ENCODE measurements around the gene SYNPR. TPM values are rescaled to one million over a fixed set of nuclear protein-coding genes. Genes with fewer than 3 reads are reported as not detected.

SYNPR gene
- total RNA-seq, 1 experiment from 2014 or later, result 0.85 TPM

DNA sequence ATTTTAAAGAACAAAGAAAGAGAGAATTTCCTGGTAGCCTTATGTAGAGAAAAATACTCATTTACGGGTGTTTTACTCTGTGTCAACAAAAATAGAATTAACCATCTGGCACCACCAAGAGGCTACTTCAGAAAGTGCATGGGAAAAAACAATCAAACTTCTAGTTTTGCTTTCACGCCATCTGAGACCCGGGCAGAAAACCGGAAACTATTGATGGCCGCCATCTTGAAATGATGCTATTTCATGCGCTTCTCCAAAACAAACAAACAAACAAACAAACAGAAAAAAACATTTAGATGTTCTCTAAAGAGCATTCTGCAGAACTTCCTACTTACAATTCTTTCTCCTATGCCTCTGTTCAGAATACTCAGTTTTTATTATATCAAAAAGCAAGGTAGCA is 49.4 kb upstream of the SYNPR start (continued):
- TF ChIP-seq, protein P1, sequence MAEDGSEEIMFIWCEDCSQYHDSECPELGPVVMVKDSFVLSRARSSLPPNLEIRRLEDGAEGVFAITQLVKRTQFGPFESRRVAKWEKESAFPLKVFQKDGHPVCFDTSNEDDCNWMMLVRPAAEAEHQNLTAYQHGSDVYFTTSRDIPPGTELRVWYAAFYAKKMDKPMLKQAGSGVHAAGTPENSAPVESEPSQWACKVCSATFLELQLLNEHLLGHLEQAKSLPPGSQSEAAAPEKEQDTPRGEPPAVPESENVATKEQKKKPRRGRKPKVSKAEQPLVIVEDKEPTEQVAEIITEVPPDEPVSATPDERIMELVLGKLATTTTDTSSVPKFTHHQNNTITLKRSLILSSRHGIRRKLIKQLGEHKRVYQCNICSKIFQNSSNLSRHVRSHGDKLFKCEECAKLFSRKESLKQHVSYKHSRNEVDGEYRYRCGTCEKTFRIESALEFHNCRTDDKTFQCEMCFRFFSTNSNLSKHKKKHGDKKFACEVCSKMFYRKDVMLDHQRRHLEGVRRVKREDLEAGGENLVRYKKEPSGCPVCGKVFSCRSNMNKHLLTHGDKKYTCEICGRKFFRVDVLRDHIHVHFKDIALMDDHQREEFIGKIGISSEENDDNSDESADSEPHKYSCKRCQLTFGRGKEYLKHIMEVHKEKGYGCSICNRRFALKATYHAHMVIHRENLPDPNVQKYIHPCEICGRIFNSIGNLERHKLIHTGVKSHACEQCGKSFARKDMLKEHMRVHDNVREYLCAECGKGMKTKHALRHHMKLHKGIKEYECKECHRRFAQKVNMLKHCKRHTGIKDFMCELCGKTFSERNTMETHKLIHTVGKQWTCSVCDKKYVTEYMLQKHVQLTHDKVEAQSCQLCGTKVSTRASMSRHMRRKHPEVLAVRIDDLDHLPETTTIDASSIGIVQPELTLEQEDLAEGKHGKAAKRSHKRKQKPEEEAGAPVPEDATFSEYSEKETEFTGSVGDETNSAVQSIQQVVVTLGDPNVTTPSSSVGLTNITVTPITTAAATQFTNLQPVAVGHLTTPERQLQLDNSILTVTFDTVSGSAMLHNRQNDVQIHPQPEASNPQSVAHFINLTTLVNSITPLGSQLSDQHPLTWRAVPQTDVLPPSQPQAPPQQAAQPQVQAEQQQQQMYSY (CRISPR knock-in tag; IDR thresholded peaks at IDR 0.05), result no peak
- TF ChIP-seq, protein P2, sequence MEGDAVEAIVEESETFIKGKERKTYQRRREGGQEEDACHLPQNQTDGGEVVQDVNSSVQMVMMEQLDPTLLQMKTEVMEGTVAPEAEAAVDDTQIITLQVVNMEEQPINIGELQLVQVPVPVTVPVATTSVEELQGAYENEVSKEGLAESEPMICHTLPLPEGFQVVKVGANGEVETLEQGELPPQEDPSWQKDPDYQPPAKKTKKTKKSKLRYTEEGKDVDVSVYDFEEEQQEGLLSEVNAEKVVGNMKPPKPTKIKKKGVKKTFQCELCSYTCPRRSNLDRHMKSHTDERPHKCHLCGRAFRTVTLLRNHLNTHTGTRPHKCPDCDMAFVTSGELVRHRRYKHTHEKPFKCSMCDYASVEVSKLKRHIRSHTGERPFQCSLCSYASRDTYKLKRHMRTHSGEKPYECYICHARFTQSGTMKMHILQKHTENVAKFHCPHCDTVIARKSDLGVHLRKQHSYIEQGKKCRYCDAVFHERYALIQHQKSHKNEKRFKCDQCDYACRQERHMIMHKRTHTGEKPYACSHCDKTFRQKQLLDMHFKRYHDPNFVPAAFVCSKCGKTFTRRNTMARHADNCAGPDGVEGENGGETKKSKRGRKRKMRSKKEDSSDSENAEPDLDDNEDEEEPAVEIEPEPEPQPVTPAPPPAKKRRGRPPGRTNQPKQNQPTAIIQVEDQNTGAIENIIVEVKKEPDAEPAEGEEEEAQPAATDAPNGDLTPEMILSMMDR (IDR thresholded peaks at IDR 0.05), result peak; percentile 39
- TF ChIP-seq, protein P3, sequence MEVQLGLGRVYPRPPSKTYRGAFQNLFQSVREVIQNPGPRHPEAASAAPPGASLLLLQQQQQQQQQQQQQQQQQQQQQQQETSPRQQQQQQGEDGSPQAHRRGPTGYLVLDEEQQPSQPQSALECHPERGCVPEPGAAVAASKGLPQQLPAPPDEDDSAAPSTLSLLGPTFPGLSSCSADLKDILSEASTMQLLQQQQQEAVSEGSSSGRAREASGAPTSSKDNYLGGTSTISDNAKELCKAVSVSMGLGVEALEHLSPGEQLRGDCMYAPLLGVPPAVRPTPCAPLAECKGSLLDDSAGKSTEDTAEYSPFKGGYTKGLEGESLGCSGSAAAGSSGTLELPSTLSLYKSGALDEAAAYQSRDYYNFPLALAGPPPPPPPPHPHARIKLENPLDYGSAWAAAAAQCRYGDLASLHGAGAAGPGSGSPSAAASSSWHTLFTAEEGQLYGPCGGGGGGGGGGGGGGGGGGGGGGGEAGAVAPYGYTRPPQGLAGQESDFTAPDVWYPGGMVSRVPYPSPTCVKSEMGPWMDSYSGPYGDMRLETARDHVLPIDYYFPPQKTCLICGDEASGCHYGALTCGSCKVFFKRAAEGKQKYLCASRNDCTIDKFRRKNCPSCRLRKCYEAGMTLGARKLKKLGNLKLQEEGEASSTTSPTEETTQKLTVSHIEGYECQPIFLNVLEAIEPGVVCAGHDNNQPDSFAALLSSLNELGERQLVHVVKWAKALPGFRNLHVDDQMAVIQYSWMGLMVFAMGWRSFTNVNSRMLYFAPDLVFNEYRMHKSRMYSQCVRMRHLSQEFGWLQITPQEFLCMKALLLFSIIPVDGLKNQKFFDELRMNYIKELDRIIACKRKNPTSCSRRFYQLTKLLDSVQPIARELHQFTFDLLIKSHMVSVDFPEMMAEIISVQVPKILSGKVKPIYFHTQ (CRISPR knock-in tag; IDR thresholded peaks at IDR 0.05), result no peak
- TF ChIP-seq, protein P4, sequence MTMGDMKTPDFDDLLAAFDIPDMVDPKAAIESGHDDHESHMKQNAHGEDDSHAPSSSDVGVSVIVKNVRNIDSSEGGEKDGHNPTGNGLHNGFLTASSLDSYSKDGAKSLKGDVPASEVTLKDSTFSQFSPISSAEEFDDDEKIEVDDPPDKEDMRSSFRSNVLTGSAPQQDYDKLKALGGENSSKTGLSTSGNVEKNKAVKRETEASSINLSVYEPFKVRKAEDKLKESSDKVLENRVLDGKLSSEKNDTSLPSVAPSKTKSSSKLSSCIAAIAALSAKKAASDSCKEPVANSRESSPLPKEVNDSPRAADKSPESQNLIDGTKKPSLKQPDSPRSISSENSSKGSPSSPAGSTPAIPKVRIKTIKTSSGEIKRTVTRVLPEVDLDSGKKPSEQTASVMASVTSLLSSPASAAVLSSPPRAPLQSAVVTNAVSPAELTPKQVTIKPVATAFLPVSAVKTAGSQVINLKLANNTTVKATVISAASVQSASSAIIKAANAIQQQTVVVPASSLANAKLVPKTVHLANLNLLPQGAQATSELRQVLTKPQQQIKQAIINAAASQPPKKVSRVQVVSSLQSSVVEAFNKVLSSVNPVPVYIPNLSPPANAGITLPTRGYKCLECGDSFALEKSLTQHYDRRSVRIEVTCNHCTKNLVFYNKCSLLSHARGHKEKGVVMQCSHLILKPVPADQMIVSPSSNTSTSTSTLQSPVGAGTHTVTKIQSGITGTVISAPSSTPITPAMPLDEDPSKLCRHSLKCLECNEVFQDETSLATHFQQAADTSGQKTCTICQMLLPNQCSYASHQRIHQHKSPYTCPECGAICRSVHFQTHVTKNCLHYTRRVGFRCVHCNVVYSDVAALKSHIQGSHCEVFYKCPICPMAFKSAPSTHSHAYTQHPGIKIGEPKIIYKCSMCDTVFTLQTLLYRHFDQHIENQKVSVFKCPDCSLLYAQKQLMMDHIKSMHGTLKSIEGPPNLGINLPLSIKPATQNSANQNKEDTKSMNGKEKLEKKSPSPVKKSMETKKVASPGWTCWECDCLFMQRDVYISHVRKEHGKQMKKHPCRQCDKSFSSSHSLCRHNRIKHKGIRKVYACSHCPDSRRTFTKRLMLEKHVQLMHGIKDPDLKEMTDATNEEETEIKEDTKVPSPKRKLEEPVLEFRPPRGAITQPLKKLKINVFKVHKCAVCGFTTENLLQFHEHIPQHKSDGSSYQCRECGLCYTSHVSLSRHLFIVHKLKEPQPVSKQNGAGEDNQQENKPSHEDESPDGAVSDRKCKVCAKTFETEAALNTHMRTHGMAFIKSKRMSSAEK (CRISPR knock-in tag; IDR thresholded peaks at IDR 0.05; ENCODE audit: borderline replicate concordance), result no peak
- no peak for TF ChIP-seq PRRX2 (CRISPR knock-in tag; IDR thresholded peaks at IDR 0.05)
- TF ChIP-seq, protein P5, sequence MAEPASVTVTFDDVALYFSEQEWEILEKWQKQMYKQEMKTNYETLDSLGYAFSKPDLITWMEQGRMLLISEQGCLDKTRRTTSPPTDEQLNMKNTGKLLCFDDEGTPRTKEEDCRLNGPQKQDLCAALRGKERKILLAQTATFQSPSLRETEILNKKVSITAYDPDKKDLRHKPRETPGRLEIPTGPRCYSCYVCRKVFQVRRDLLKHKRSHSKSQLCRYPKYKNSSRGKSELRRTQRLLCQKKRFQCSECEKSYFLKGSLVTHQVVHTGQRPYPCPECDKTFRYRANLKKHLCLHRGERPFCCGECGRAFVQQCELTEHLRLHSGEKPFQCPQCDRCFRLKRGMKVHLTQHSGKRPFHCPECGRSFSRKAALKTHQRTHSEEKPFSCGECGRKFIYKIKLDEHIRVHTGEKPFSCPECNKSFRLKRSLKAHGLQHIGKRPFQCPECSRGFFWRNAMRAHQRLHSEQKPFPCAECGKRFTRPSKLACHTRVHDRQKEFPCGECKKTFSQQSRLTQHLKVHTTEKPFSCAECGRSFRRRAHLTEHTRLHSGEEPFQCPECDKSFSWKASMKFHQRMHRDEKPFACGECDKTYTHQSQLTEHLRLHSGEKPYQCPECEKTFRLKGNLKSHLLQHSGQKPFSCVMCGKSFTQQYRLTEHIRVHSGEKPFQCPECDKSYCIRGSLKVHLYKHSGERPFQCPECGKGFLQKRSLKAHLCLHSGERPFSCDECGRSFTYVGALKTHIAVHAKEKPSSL (CRISPR knock-in tag; conservative IDR thresholded peaks at IDR 0.05), result no peak

DNA sequence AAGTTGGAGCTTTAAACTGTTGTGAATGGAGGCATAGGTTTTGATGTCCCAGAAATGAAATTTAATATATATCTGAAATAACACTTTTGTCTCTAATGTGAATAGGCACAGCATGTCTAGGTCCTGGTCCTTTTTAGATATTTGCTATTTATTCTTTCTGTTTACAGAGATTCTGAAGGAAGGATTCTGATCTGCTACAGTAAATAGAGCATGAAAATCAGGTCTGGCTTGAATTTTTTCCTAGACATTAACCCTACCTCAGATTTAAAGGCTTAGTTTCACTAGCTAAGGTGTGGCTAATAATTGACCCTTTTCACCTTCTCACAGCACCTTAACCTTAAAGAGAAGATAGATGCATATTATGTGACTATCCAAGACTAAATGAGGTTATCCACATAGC is 48.0 kb upstream of the SYNPR start:
- peaks cover 20% of the 10 kb centered on the region for H3K4me1 Mint-ChIP-seq
- peaks cover 18% of the 10 kb centered on the region for H3K9me3 Mint-ChIP-seq
- peaks cover 6% of the 10 kb centered on the region for H3K36me3 Mint-ChIP-seq
- ChIA-PET POLR2A (no interaction called here), CTCF (interaction anchor here (1.1 kb wide), 1 partner anchor 304 kb away, joined by 3 read pairs; no protein-coding TSS in a partner anchor)
- no peaks in the 10 kb centered on the region for H3K27me3 Mint-ChIP-seq (ENCODE audit: low read depth)
- H3K27ac Mint-ChIP-seq, result no peak overlapping the region
- no peak overlapping the region for H3K4me3 Mint-ChIP-seq
- ATAC-seq (no peak), DNase-seq (ENCODE audit: low spot score) (no peak)
- TF ChIP-seq, protein P6, sequence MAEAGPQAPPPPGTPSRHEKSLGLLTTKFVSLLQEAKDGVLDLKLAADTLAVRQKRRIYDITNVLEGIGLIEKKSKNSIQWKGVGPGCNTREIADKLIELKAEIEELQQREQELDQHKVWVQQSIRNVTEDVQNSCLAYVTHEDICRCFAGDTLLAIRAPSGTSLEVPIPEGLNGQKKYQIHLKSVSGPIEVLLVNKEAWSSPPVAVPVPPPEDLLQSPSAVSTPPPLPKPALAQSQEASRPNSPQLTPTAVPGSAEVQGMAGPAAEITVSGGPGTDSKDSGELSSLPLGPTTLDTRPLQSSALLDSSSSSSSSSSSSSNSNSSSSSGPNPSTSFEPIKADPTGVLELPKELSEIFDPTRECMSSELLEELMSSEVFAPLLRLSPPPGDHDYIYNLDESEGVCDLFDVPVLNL (CRISPR knock-in tag; IDR thresholded peaks at IDR 0.05; ENCODE audit: borderline replicate concordance, low read depth), result no peak
- TF ChIP-seq PRRX2 (CRISPR knock-in tag; IDR thresholded peaks at IDR 0.05) (no peak), OVOL2 (CRISPR knock-in tag; IDR thresholded peaks at IDR 0.05; ENCODE audit: borderline replicate concordance) (no peak), ZNF232 (CRISPR knock-in tag; IDR thresholded peaks at IDR 0.05) (no peak), NR3C1 (CRISPR knock-in tag; conservative IDR thresholded peaks at IDR 0.05; ENCODE audit: low read depth) (no peak), ZNF317 (CRISPR knock-in tag; IDR thresholded peaks at IDR 0.05; ENCODE audit: borderline replicate concordance, low read depth) (no peak), NFE2L1 (CRISPR knock-in tag; IDR thresholded peaks at IDR 0.05) (no peak), FOXJ3 (CRISPR knock-in tag; IDR thresholded peaks at IDR 0.05; ENCODE audit: borderline replicate concordance) (no peak), RORB (CRISPR knock-in tag; IDR thresholded peaks at IDR 0.05) (no peak)
- TF ChIP-seq, protein P7, sequence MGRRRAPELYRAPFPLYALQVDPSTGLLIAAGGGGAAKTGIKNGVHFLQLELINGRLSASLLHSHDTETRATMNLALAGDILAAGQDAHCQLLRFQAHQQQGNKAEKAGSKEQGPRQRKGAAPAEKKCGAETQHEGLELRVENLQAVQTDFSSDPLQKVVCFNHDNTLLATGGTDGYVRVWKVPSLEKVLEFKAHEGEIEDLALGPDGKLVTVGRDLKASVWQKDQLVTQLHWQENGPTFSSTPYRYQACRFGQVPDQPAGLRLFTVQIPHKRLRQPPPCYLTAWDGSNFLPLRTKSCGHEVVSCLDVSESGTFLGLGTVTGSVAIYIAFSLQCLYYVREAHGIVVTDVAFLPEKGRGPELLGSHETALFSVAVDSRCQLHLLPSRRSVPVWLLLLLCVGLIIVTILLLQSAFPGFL (CRISPR knock-in tag; IDR thresholded peaks at IDR 0.05; ENCODE audit: borderline replicate concordance), result no peak
- TF ChIP-seq, protein P5 (CRISPR knock-in tag; conservative IDR thresholded peaks at IDR 0.05), result no peak

Measured in WTC11 (cell line).